Prostate gland (tissue), 2 donors: Measurements from ENCODE around the gene TANGO6.

ENCODE experiments used
- POLR2A ChIP-seq: fragments of 450-650 bp; IDR thresholded peaks from one replicate; pipeline ENCODE4 v1.6.1; 2016; ENCODE audit warnings: antibody characterized with exemption, mild to moderate bottlenecking
- TF ChIP-seq, protein P1 (sequence below), 4 experiments: fragments of 200-600 bp in 2 of 4; fragments of 450-650 bp in 2 of 4; sonication (generic) in 2 of 4; IDR thresholded peaks; 1 replicate in 3 of 4; 2 replicates in 1 of 4; pipeline ENCODE4 v1.5.1; 2016 to 2019; ENCODE audit warnings: antibody characterized with exemption in 4 of 4, mild to moderate bottlenecking in 2 of 4, moderate library complexity in 2 of 4

DNA sequence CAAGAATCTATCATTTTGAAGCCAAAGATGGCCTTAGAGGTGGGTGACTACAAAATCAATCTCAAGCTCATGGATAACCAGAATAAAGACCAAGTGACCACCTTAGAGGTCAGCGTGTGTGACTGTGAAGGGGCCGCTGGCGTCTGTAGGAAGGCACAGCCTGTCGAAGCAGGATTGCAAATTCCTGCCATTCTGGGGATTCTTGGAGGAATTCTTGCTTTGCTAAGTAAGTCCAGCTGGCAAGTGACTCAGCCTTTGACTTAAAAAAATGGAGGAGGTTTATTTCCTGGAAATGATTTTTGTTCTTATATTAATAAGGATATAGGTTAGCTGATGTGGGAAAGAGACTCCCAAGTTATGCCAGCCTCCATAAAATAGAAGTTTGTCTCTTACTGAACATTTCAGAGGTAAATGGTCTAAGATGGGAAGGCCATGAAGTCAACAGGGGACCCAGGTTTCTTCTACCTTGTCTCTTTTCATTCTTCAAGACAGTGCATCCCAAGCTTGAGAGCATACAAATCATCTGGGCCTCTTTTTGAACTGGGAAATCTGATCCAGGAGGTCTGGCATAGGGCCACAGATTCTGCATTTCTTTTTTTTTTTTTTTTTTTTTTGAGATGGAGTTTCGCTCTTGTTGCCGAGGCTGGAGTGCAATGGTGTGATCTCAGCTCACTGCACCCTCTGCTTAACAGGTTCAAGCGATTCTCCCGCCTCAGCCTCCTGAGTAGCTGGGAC, 19.8 kb upstream of the TANGO6 start:
- TF ChIP-seq, protein P1, sequence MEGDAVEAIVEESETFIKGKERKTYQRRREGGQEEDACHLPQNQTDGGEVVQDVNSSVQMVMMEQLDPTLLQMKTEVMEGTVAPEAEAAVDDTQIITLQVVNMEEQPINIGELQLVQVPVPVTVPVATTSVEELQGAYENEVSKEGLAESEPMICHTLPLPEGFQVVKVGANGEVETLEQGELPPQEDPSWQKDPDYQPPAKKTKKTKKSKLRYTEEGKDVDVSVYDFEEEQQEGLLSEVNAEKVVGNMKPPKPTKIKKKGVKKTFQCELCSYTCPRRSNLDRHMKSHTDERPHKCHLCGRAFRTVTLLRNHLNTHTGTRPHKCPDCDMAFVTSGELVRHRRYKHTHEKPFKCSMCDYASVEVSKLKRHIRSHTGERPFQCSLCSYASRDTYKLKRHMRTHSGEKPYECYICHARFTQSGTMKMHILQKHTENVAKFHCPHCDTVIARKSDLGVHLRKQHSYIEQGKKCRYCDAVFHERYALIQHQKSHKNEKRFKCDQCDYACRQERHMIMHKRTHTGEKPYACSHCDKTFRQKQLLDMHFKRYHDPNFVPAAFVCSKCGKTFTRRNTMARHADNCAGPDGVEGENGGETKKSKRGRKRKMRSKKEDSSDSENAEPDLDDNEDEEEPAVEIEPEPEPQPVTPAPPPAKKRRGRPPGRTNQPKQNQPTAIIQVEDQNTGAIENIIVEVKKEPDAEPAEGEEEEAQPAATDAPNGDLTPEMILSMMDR (IDR thresholded peaks at IDR 0.05), result no peak
- TF ChIP-seq POLR2A, result no peak
